ENCODE data around the gene SMAD3. TPM values are rescaled to one million over a fixed set of nuclear protein-coding genes. Genes with fewer than 3 reads are reported as not detected.

Gene SMAD3
- total RNA-seq, 1 experiment from 2014 or later, result 54.8 TPM

DNA sequence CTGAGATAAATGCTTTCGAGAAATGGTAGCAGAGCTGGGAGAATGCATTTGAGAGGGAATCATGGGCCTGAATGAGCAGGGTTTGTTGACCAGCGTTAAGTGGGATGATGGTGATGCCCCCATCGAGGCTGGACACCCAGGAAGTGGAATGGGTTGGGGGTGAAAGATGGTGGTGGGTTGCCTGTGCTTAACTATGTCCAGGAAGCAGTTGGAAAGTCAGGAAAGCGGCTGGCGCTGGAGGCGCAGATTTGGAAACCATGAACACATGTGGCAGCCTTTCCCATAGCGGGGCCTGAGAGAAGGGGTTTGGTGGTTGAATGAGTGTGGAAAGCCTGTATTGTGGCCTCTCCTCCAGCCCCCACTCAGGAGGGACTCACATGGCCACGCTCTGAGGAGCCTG, 108.4 kb downstream of the SMAD3 start:
- H3K27ac Mint-ChIP-seq (ENCODE audit: unreplicated experiment), result peak overlapping the region; percentile 8
- BruUV-seq (replicated peaks), result no TSS peak
- intact Hi-C loops (cut with micrococcal nuclease; ENCODE audit: unreplicated experiment), result no loop called here
- no peak overlapping the region for H3K4me3 Mint-ChIP-seq (ENCODE audit: unreplicated experiment)
- H3K27me3 Mint-ChIP-seq (ENCODE audit: insufficient read depth, unreplicated experiment), result no peaks in the 10 kb centered on the region
- no peaks in the 10 kb centered on the region; the same call in none of the 2 replicates for H3K36me3 ChIP-seq (ENCODE audit: control insufficient read depth, insufficient read depth, low read length)
- DNase-seq, result no peak
- peaks cover 47% of the 10 kb centered on the region for H3K36me3 Mint-ChIP-seq (ENCODE audit: insufficient read depth, unreplicated experiment)
- TF ChIP-seq, protein P1, sequence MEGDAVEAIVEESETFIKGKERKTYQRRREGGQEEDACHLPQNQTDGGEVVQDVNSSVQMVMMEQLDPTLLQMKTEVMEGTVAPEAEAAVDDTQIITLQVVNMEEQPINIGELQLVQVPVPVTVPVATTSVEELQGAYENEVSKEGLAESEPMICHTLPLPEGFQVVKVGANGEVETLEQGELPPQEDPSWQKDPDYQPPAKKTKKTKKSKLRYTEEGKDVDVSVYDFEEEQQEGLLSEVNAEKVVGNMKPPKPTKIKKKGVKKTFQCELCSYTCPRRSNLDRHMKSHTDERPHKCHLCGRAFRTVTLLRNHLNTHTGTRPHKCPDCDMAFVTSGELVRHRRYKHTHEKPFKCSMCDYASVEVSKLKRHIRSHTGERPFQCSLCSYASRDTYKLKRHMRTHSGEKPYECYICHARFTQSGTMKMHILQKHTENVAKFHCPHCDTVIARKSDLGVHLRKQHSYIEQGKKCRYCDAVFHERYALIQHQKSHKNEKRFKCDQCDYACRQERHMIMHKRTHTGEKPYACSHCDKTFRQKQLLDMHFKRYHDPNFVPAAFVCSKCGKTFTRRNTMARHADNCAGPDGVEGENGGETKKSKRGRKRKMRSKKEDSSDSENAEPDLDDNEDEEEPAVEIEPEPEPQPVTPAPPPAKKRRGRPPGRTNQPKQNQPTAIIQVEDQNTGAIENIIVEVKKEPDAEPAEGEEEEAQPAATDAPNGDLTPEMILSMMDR (IDR thresholded peaks at IDR 0.05; ENCODE audit: insufficient read depth in 1 of 2, low read depth in 1 of 2, low read length in 1 of 2, severe bottlenecking in 1 of 2, unreplicated experiment in 1 of 2), result no peak
- peaks cover 35% of the 10 kb centered on the region for H3K4me1 ChIP-seq
- H3K27me3 ChIP-seq (replicated peaks; ENCODE audit: control insufficient read depth, insufficient read depth, low read length), result no peaks in the 10 kb centered on the region
- peaks cover 40% of the 10 kb centered on the region for H3K4me1 Mint-ChIP-seq (ENCODE audit: low read depth, unreplicated experiment)
- CTCF ChIA-PET, result no interaction called here
- no peak overlapping the region for H3K4me3 ChIP-seq (ENCODE audit: low read depth, low read length)
- H3K9me3 Mint-ChIP-seq (ENCODE audit: unreplicated experiment), result no peaks in the 10 kb centered on the region
- H3K9me3 ChIP-seq, result no peaks in the 10 kb centered on the region
- POLR2A ChIA-PET, result no interaction called here

DNA sequence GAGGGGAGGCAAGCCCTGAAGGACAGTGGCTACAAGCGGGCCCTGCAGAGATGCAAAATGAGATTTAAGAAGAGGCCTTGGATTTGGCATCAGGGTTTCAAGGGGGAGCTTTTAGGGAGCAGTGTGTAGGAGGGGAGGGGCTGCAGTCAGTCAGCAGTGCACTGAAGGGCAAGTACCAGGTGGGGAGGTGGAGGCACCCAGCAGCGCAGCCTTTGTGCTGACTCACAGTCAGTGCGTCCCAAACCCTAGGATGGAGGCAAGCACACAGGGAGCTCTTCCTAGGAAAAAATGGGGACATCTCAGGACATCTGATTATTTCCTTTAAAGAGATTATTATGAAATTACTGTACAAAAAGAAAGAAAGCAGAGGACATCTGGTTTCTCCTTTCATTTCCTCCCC, 109.0 kb downstream of the SMAD3 start:
- no peak for DNase-seq
- H3K36me3 ChIP-seq (ENCODE audit: control insufficient read depth, insufficient read depth, low read length), result no peaks in the 10 kb centered on the region; the same call in none of the 2 replicates
- Mint-ChIP-seq H3K27me3 (ENCODE audit: insufficient read depth, unreplicated experiment) (no peaks in the 10 kb centered on the region), H3K4me3 (ENCODE audit: unreplicated experiment) (no peak overlapping the region), H3K27ac (ENCODE audit: unreplicated experiment) (peak overlapping the region; percentile 25), H3K9me3 (ENCODE audit: unreplicated experiment) (no peaks in the 10 kb centered on the region), H3K4me1 (ENCODE audit: low read depth, unreplicated experiment) (peaks cover 44% of the 10 kb centered on the region), H3K36me3 (ENCODE audit: insufficient read depth, unreplicated experiment) (peaks cover 52% of the 10 kb centered on the region)
- BruUV-seq (replicated peaks), result no TSS peak
- TF ChIP-seq, protein P1 (IDR thresholded peaks at IDR 0.05; ENCODE audit: insufficient read depth in 1 of 2, low read depth in 1 of 2, low read length in 1 of 2, severe bottlenecking in 1 of 2, unreplicated experiment in 1 of 2), result no peak
- intact Hi-C loops (cut with micrococcal nuclease; ENCODE audit: unreplicated experiment), result no loop called here
- H3K27me3 ChIP-seq (replicated peaks; ENCODE audit: control insufficient read depth, insufficient read depth, low read length), result no peaks in the 10 kb centered on the region
- ChIA-PET POLR2A (no interaction called here), CTCF (no interaction called here)
- H3K4me1 ChIP-seq, result peaks cover 42% of the 10 kb centered on the region
- no peak overlapping the region for H3K4me3 ChIP-seq (ENCODE audit: low read depth, low read length)
- H3K9me3 ChIP-seq, result no peaks in the 10 kb centered on the region

DNA sequence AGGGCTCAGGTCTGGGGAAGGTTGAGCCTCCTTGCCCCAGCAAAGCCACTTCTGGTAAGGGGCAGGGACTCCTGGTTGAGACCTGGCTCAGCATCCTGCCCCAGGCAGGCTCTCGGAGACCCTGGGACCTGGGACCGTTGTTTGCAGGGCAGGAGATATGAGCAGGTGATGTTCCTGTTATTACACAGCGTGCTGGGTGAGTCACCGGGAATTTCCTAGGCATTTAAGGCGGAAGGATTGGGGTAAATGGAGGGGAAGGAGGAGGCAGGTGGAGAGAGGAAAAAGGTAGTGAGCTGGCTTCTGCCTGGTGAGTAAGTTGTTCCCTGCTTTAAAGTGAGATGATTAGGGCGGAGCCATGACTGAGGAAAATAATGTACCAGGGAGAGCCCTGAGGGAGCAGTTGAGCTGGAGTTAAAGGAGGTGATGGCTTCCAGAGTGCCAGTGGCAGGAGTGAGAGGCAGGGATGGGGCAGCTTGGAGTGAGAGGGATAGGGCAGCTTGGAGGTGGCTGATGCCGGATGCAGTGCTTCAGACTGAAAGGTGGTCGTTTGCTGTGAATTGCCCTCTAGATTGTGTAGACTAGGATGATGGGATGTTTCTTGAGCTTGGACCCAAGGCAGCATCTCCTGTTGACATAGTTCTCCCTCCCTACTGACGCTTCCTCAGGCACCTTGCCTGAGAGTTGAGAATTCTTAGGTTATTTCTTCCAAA, 109.6 kb downstream of the SMAD3 start:
- H3K36me3 Mint-ChIP-seq (ENCODE audit: insufficient read depth, unreplicated experiment), result peaks cover 56% of the 10 kb centered on the region
- Histone ChIP-seq H3K4me3 (ENCODE audit: low read depth, low read length) (no peak overlapping the region), H3K4me1 (peaks cover 48% of the 10 kb centered on the region), H3K27me3 (replicated peaks; ENCODE audit: control insufficient read depth, insufficient read depth, low read length) (no peaks in the 10 kb centered on the region), H3K36me3 (ENCODE audit: control insufficient read depth, insufficient read depth, low read length) (no peaks in the 10 kb centered on the region; the same call in none of the 2 replicates), H3K9me3 (no peaks in the 10 kb centered on the region)
- no peaks in the 10 kb centered on the region for H3K9me3 Mint-ChIP-seq (ENCODE audit: unreplicated experiment)
- peak in 1 of 2 experiments; percentile 55 for DNase-seq
- ChIA-PET CTCF (no interaction called here), POLR2A (no interaction called here)
- no TSS peak for BruUV-seq (replicated peaks)
- H3K27me3 Mint-ChIP-seq (ENCODE audit: insufficient read depth, unreplicated experiment), result no peaks in the 10 kb centered on the region
- no peak overlapping the region for H3K4me3 Mint-ChIP-seq (ENCODE audit: unreplicated experiment)
- intact Hi-C loops (cut with micrococcal nuclease; ENCODE audit: unreplicated experiment), result loop anchor here (5.0 kb wide), 1 partner anchor 128 kb away; no protein-coding TSS in a partner anchor
- TF ChIP-seq, protein P1 (IDR thresholded peaks at IDR 0.05; ENCODE audit: insufficient read depth in 1 of 2, low read depth in 1 of 2, low read length in 1 of 2, severe bottlenecking in 1 of 2, unreplicated experiment in 1 of 2), result no peak
- peak overlapping the region; percentile 25 for H3K27ac Mint-ChIP-seq (ENCODE audit: unreplicated experiment)
- H3K4me1 Mint-ChIP-seq (ENCODE audit: low read depth, unreplicated experiment), result peaks cover 50% of the 10 kb centered on the region
